ENCODE results near the gene USHBP1. TPM values are rescaled to one million over a fixed set of nuclear protein-coding genes. Genes with fewer than 3 reads are reported as not detected.
A peak's percentile ranks its signal among the peaks of the same experiment; 100 is the strongest.

The USHBP1 gene
- total RNA-seq, 1 donor from 2014 or later = 54.2 TPM

DNA sequence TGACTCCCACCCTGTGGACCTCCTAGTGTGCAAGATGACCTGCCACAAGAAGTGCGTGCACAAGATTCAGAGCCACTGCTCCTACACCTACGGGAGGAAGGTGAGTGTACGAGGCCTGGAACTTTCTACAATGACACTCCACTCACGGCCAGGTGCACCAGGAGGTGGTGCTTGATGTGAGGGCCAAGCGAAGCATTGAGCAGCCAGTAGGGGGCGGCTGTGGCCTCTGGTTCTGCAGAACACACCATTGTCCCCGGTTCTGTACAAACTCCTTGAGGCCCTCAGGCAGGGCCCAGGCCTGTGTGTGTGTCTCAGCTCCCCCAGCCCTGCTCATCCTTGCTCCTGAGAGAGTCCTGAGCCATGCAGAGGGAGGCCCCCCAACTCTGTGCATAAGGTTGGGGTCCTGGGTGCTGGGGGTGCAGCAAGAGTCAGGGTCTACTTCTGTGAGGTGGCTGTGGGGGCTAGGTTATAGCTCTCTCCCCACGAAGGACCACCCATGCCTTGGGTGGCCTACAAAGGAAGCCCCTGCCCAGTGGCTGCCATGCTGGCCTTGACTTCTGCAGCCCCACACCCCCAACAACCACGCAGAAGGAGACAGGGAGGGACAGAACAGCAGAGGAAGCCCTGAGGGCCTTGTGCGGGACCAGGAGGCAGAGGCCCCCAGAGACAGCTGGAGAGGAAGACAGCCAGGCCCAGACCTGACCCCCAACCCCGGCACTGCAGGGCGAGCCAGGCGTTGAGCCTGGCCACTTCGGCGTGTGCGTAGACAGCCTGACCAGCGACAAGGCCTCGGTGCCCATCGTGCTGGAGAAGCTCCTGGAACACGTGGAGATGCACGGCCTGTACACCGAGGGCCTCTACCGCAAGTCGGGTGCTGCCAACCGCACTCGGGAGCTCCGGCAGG, 59.1 kb downstream of the USHBP1 start:
- Mint-ChIP-seq H3K4me1 (ENCODE audit: unreplicated experiment) (no peaks in the 10 kb centered on the region), H3K4me3 (ENCODE audit: unreplicated experiment) (no peak overlapping the region), H3K36me3 (ENCODE audit: low read depth, unreplicated experiment) (peaks cover 37% of the 10 kb centered on the region), H3K27me3 (ENCODE audit: unreplicated experiment) (peaks cover 8% of the 10 kb centered on the region), H3K9me3 (ENCODE audit: unreplicated experiment) (no peaks in the 10 kb centered on the region), H3K27ac (ENCODE audit: unreplicated experiment) (no peak overlapping the region)
- TF ChIP-seq, protein P1, sequence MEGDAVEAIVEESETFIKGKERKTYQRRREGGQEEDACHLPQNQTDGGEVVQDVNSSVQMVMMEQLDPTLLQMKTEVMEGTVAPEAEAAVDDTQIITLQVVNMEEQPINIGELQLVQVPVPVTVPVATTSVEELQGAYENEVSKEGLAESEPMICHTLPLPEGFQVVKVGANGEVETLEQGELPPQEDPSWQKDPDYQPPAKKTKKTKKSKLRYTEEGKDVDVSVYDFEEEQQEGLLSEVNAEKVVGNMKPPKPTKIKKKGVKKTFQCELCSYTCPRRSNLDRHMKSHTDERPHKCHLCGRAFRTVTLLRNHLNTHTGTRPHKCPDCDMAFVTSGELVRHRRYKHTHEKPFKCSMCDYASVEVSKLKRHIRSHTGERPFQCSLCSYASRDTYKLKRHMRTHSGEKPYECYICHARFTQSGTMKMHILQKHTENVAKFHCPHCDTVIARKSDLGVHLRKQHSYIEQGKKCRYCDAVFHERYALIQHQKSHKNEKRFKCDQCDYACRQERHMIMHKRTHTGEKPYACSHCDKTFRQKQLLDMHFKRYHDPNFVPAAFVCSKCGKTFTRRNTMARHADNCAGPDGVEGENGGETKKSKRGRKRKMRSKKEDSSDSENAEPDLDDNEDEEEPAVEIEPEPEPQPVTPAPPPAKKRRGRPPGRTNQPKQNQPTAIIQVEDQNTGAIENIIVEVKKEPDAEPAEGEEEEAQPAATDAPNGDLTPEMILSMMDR (IDR thresholded peaks at IDR 0.05; ENCODE audit: unreplicated experiment) = peak; percentile 61
- peak; percentile 66 for DNase-seq (ENCODE audit: low spot score)

DNA sequence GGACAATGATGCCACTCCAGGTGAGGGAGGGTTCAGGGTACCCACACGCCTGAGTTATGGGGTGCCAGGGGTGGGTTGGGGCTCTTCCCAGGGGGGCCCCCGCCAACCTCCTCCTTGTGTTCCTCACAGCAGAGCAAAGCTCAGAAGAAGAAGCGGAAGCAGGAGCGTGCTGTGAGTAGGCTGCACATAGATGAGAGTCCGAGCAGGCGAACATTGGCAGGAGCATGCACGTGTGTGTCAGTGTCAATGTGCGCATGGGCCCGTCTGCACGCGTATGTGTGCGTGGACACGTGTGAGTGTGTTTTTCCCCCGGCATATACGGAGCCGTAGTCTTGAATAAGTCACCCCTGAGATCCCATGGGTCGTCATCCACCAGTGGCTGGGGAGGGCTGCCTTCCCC, 61.8 kb downstream of the USHBP1 start:
- TF ChIP-seq, protein P1 (IDR thresholded peaks at IDR 0.05; ENCODE audit: unreplicated experiment) = no peak
- DNase-seq (ENCODE audit: low spot score) = no peak
- Mint-ChIP-seq H3K4me3 (ENCODE audit: unreplicated experiment) (no peak overlapping the region), H3K27me3 (ENCODE audit: unreplicated experiment) (peaks cover 8% of the 10 kb centered on the region), H3K36me3 (ENCODE audit: low read depth, unreplicated experiment) (peaks cover 38% of the 10 kb centered on the region), H3K27ac (ENCODE audit: unreplicated experiment) (no peak overlapping the region), H3K9me3 (ENCODE audit: unreplicated experiment) (no peaks in the 10 kb centered on the region), H3K4me1 (ENCODE audit: unreplicated experiment) (no peaks in the 10 kb centered on the region)

DNA sequence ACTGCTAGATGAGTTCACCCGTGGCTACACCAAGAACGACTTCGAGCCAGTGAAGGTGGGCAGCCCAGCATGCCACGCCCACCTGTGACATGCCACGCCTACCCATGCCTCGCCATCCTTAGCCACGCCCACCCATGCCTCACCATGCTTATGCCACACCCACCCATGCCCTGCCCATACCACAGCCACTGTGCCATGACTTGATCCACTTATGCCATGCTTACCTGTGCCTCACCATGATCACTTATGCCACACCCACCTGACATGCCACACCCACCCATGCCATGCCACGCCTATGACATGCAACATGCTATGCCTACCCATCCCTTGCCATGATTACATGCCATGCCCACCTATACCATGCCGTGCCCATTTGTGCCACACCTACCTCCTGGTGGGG, 62.3 kb downstream of the USHBP1 start:
- no peak for DNase-seq (ENCODE audit: low spot score)
- Mint-ChIP-seq H3K27me3 (ENCODE audit: unreplicated experiment) (peaks cover 9% of the 10 kb centered on the region), H3K36me3 (ENCODE audit: low read depth, unreplicated experiment) (peaks cover 41% of the 10 kb centered on the region), H3K27ac (ENCODE audit: unreplicated experiment) (no peak overlapping the region), H3K4me1 (ENCODE audit: unreplicated experiment) (no peaks in the 10 kb centered on the region), H3K4me3 (ENCODE audit: unreplicated experiment) (peak overlapping the region; percentile 17), H3K9me3 (ENCODE audit: unreplicated experiment) (no peaks in the 10 kb centered on the region)
- TF ChIP-seq, protein P1 (IDR thresholded peaks at IDR 0.05; ENCODE audit: unreplicated experiment) = no peak

DNA sequence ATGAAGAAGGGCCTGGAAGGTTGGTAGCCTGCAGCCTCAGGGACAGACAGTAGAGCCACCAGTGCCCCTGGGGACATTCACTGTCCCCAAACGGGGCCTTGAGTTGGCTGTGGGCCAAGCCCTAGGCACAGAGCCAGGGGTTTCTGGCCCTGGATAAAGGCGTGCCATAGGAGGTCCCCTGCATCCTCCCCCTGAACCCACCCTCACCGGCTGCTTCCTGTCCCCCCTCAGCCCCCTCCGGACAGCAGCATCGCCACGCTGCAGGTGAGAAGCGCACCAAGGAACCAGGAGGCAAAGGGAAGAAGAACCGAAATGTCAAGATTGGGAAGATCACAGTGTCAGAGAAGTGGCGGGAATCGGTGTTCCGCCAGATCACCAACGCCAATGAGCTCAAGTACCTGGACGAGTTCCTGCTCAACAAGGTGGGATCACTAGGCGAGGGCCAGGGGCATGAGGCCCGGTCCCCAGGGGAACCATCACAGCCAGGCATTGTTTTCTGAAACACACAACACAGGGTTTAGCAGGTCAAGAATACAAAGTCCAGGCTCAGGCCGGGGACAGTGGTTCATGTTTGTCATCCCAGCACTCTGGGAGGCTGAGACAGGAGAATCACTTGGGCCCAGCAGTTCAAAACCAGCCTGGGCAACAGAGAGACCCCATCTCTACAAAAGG, 64.0 kb downstream of the USHBP1 start:
- no peak for DNase-seq (ENCODE audit: low spot score)
- Mint-ChIP-seq H3K27ac (ENCODE audit: unreplicated experiment) (no peak overlapping the region), H3K36me3 (ENCODE audit: low read depth, unreplicated experiment) (peaks cover 51% of the 10 kb centered on the region), H3K4me1 (ENCODE audit: unreplicated experiment) (no peaks in the 10 kb centered on the region), H3K27me3 (ENCODE audit: unreplicated experiment) (peaks cover 12% of the 10 kb centered on the region), H3K9me3 (ENCODE audit: unreplicated experiment) (no peaks in the 10 kb centered on the region), H3K4me3 (ENCODE audit: unreplicated experiment) (no peak overlapping the region)
- TF ChIP-seq, protein P1 (IDR thresholded peaks at IDR 0.05; ENCODE audit: unreplicated experiment) = no peak

Other genes starting within 250 kb of the USHBP1 start
- gene CPAMD8, start 237.9 kb downstream of the USHBP1 start, total RNA-seq (ENCODE audit: unreplicated experiment) = 4.8 TPM
- 6.9 TPM for gene HAUS8, start 189.3 kb downstream of the USHBP1 start, total RNA-seq (ENCODE audit: unreplicated experiment)
- 62.4 TPM for gene MYO9B, start 189.0 kb downstream of the USHBP1 start, total RNA-seq (ENCODE audit: unreplicated experiment)
- 13.0 TPM for gene USE1, start 49.4 kb downstream of the USHBP1 start, total RNA-seq (ENCODE audit: unreplicated experiment)
- 16.5 TPM for gene OCEL1, start 38.5 kb downstream of the USHBP1 start, total RNA-seq (ENCODE audit: unreplicated experiment)
- gene NR2F6, start 18.8 kb downstream of the USHBP1 start, total RNA-seq (ENCODE audit: unreplicated experiment) = 69.9 TPM
- 136 TPM for gene BABAM1, start 2.7 kb upstream of the USHBP1 start, total RNA-seq (ENCODE audit: unreplicated experiment)
- 2.3 TPM for gene ANKLE1, start 17.2 kb upstream of the USHBP1 start, total RNA-seq (ENCODE audit: unreplicated experiment)
- 8.9 TPM for gene ABHD8, start 38.7 kb upstream of the USHBP1 start, total RNA-seq (ENCODE audit: unreplicated experiment)
- gene MRPL34, start 41.1 kb upstream of the USHBP1 start, total RNA-seq (ENCODE audit: unreplicated experiment) = 60.2 TPM
- gene DDA1, start 44.8 kb upstream of the USHBP1 start, total RNA-seq (ENCODE audit: unreplicated experiment) = 44.7 TPM
- 19.0 TPM for gene ANO8, start 70.1 kb upstream of the USHBP1 start, total RNA-seq (ENCODE audit: unreplicated experiment)
- gene GTPBP3, start 72.8 kb upstream of the USHBP1 start, total RNA-seq (ENCODE audit: unreplicated experiment) = 27.3 TPM
- 1,569 TPM for gene PLVAP, start 112.6 kb upstream of the USHBP1 start, total RNA-seq (ENCODE audit: unreplicated experiment)
- gene CCDC194, start 129.5 kb upstream of the USHBP1 start, total RNA-seq (ENCODE audit: unreplicated experiment) = 2.7 TPM
- 97.8 TPM for gene BST2, start 140.9 kb upstream of the USHBP1 start, total RNA-seq (ENCODE audit: unreplicated experiment)
- 107 TPM for gene MVB12A, start 155.3 kb upstream of the USHBP1 start, total RNA-seq (ENCODE audit: unreplicated experiment)
- gene TMEM221, start 183.9 kb upstream of the USHBP1 start, total RNA-seq (ENCODE audit: unreplicated experiment) = 1.4 TPM
- gene NXNL1, start 196.2 kb upstream of the USHBP1 start, total RNA-seq (ENCODE audit: unreplicated experiment) = not detected
- gene SLC27A1, start 205.8 kb upstream of the USHBP1 start, total RNA-seq (ENCODE audit: unreplicated experiment) = 30.2 TPM
- gene PGLS, start 246.9 kb upstream of the USHBP1 start, total RNA-seq (ENCODE audit: unreplicated experiment) = 184 TPM

Data from endothelial cell (in vitro differentiated cells).